CD4-positive, alpha-beta T cell treated with Interferon alpha-2 for 1 hour (primary cell): Measurements from ENCODE around the gene PHKA2.

Experiments
- DNase-seq, 2 donors: peaks; one replicate each; pipeline ENCODE4 v3.0.0-alpha.2; 2020 to 2022

The PHKA2 gene

GRCh38 chrX:18927558-18927957 is 56.4 kb downstream of the PHKA2 start:
- DNase-seq: no peak

- no peak for DNase-seq
Observed at GRCh38 chrX:18924507-18925088, 59.3 kb downstream of the PHKA2 start.

- no peak for DNase-seq
Observed at GRCh38 chrX:18920566-18920965, 63.3 kb downstream of the PHKA2 start.

- DNase-seq: no peak
Observed at GRCh38 chrX:18920079-18920478, 63.8 kb downstream of the PHKA2 start.

- no peak for DNase-seq
Observed at GRCh38 chrX:18917831-18918230, 66.1 kb downstream of the PHKA2 start.

- DNase-seq: no peak
Observed at GRCh38 chrX:18906286-18906685, 77.6 kb downstream of the PHKA2 start.

GRCh38 chrX:18900401-18900976 is 83.4 kb downstream of the PHKA2 start:
- no peak for DNase-seq

- no peak for DNase-seq
Observed at GRCh38 chrX:18899796-18900380, 84.0 kb downstream of the PHKA2 start.

- DNase-seq: no peak
Observed at GRCh38 chrX:18898492-18898891, 85.4 kb downstream of the PHKA2 start.

GRCh38 chrX:18898091-18898490 is 85.8 kb downstream of the PHKA2 start:
- no peak for DNase-seq

- no peak for DNase-seq
Observed at GRCh38 chrX:18897611-18898010, 86.3 kb downstream of the PHKA2 start.

GRCh38 chrX:18896680-18897544 is 87.0 kb downstream of the PHKA2 start:
- DNase-seq: no peak

GRCh38 chrX:18895189-18895951 is 88.5 kb downstream of the PHKA2 start:
- no peak for DNase-seq

GRCh38 chrX:18894156-18894555 is 89.8 kb downstream of the PHKA2 start:
- DNase-seq: no peak

GRCh38 chrX:18893536-18893935 is 90.4 kb downstream of the PHKA2 start:
- DNase-seq: no peak

- no peak for DNase-seq
Observed at GRCh38 chrX:18892899-18893298, 91.0 kb downstream of the PHKA2 start.

- no peak for DNase-seq
Observed at GRCh38 chrX:18891548-18891945, 92.4 kb downstream of the PHKA2 start.

GRCh38 chrX:18890724-18891547 is 93.0 kb downstream of the PHKA2 start:
- DNase-seq: no peak

- DNase-seq: no peak
Observed at GRCh38 chrX:18890049-18890381, 93.9 kb downstream of the PHKA2 start.

- DNase-seq: no peak
Observed at GRCh38 chrX:18889346-18890048, 94.4 kb downstream of the PHKA2 start.

- no peak for DNase-seq
Observed at GRCh38 chrX:18888281-18888680, 95.6 kb downstream of the PHKA2 start.

GRCh38 chrX:18887825-18888212 is 96.1 kb downstream of the PHKA2 start:
- no peak for DNase-seq
